H1 (cell line): ENCODE measurements around the gene CELF4.

Source experiments
- CHD1 ChIP-seq: IDR thresholded peaks from 2 replicates; pipeline ENCODE4 v1.6.1; 2012; ENCODE audit warnings: low read depth, low read length, improper control_type of control experiment
- CTCF ChIP-seq, 3 experiments: IDR thresholded peaks; 1 replicate in 2 of 3; 2 replicates in 1 of 3; pipeline versions ENCODE4 v1.5.1 to v1.6.1; 2011; ENCODE audit warnings: low read length in 3 of 3, mild to moderate bottlenecking in 3 of 3, inconsistent platforms in 2 of 3, low read depth in 1 of 3, moderate library complexity in 1 of 3; ENCODE audit not compliant: insufficient read depth in 1 of 3; ENCODE audit errors: control extremely low read depth in 1 of 3
- EZH2 ChIP-seq: fragments of 200-600 bp; sonication (generic); IDR thresholded peaks from 2 replicates; pipeline ENCODE4 v1.7.1; 2012; ENCODE audit warnings: low read depth, mild to moderate bottlenecking, moderate library complexity, low read length, inconsistent platforms; ENCODE audit not compliant: severe bottlenecking
- JUND ChIP-seq: IDR thresholded peaks from 2 replicates; pipeline ENCODE4 v1.6.1; 2011; ENCODE audit warnings: mild to moderate bottlenecking, improper control_type of control experiment, low read length
- KDM1A ChIP-seq: fragments of 200-600, 300-600 bp; sonication (generic); IDR thresholded peaks from 2 replicates; pipeline ENCODE4 v1.7.1; 2016; ENCODE audit warnings: mild to moderate bottlenecking, low read length, borderline replicate concordance
- POLR2A ChIP-seq, 2 experiments: IDR thresholded peaks; 1 replicate in 1 of 2; 2 replicates in 1 of 2; pipeline ENCODE4 v1.6.1; 2011; ENCODE audit warnings: low read depth in 2 of 2, low read length in 2 of 2, mild to moderate bottlenecking in 2 of 2; ENCODE audit errors: control extremely low read depth in 1 of 2
- POU5F1 ChIP-seq: IDR thresholded peaks from 2 replicates; pipeline ENCODE4 v1.6.1; 2011; ENCODE audit warnings: low read depth, mild to moderate bottlenecking, low read length, moderate library complexity
- SP1 ChIP-seq: IDR thresholded peaks from 2 replicates; pipeline ENCODE4 v1.6.1; 2011; ENCODE audit warnings: low read depth, low read length
- TAF1 ChIP-seq: IDR thresholded peaks from 2 replicates; pipeline ENCODE4 v1.6.1; 2011; ENCODE audit warnings: mild to moderate bottlenecking, low read depth, low read length

GRCh38 chr18:37396971-37397720, 168.5 kb downstream of the CELF4 start:
- no peak for TF ChIP-seq KDM1A
- no peak for TF ChIP-seq EZH2
- no peak for TF ChIP-seq CTCF (IDR thresholded peaks at IDR 0.05; ENCODE audit: control extremely low read depth in 1 of 3, insufficient read depth in 1 of 3, low read depth in 1 of 3, low read length in 3 of 3)
- no peak for TF ChIP-seq POU5F1
- TF ChIP-seq SP1 = no peak
- no peak for TF ChIP-seq POLR2A (IDR thresholded peaks at IDR 0.05; ENCODE audit: control extremely low read depth in 1 of 2, low read depth in 2 of 2, low read length in 2 of 2)
- no peak for TF ChIP-seq TAF1
- TF ChIP-seq CHD1 = no peak
- TF ChIP-seq JUND = no peak
